Breast epithelium (tissue), 4 donors: ENCODE measurements around the gene CCN6. TPM values are rescaled to one million over a fixed set of nuclear protein-coding genes. Genes with fewer than 3 reads are reported as not detected.

Source experiments
- DNase-seq, 2 donors: peaks; one replicate each; pipeline ENCODE4 v3.0.0-alpha.2; 2019; ENCODE audit warnings: low spot score in 2 of 2
- H3K27ac ChIP-seq, 2 donors: fragments of 200-600 bp; sonication (generic) in 1 of 2; one replicate each; pipeline ENCODE4 v1.5.1; 2016 to 2019; ENCODE audit warnings: mild to moderate bottlenecking in 1 of 2
- H3K27me3 ChIP-seq, 2 donors: fragments of 200-600 bp; sonication (generic) in 1 of 2; one replicate each; pipeline versions ENCODE4 v1.5.1 to v1.6.0; 2017 to 2019; ENCODE audit warnings: control low read depth in 1 of 2, mild to moderate bottlenecking in 1 of 2
- H3K36me3 ChIP-seq: fragments of 200-600 bp; one replicate; pipeline ENCODE4 v1.5.1; 2019
- H3K4me1 ChIP-seq, 2 donors: fragments of 200-600 bp; sonication (generic); one replicate each; pipeline ENCODE4 v1.5.1; 2016 to 2019; ENCODE audit warnings: control low read depth in 1 of 2
- H3K4me3 ChIP-seq, 3 donors: fragments of 200-600 bp; sonication (generic); 1 replicate in 2 of 3; 2 replicates in 1 of 3; pipeline ENCODE4 v1.5.1; 2016 to 2019; ENCODE audit warnings: mild to moderate bottlenecking in 3 of 3, moderate library complexity in 2 of 3
- H3K9me3 ChIP-seq, 2 donors: fragments of 200-600 bp; sonication (generic) in 1 of 2; one replicate each; pipeline ENCODE4 v1.5.1; 2016 to 2019; ENCODE audit warnings: control low read depth in 1 of 2
- CTCF ChIP-seq, 3 donors: fragments of 450-650 bp; IDR thresholded peaks; one replicate each; pipeline ENCODE4 v1.5.1; 2016 to 2017; ENCODE audit warnings: antibody characterized with exemption in 3 of 3, mild to moderate bottlenecking in 3 of 3, moderate library complexity in 3 of 3
- POLR2A ChIP-seq: fragments of 450-650 bp; IDR thresholded peaks from one replicate; pipeline ENCODE4 v1.6.1; 2016; ENCODE audit warnings: antibody characterized with exemption, mild to moderate bottlenecking, moderate library complexity
- POLR2AphosphoS5 ChIP-seq, 3 donors: sonication (generic); formaldehyde crosslinking; IDR thresholded peaks; one replicate each; pipeline ENCODE4 v1.6.1; 2017; ENCODE audit warnings: antibody characterized with exemption in 3 of 3
- intact Hi-C: fragments of 100-400 bp; cut with DNase I; formaldehyde crosslinking; loops from one replicate; pipeline ENCODE4 v1.15.1; 2023; ENCODE audit warnings: low total_unique reads
- total RNA-seq, 3 donors: library from RNA; depleted of rRNA; stranded (reverse); fragments of >200 nt; gene quantifications; one replicate each; pipeline ENCODE4 v1.1.0, GENCODE V29; 2016

Gene CCN6
- total RNA-seq, 3 donors from 2014 or later: not detected

GRCh38 chr6:112033791-112034615 is 19.9 kb upstream of the CCN6 start:
- no peaks in the 10 kb centered on the region for H3K9me3 ChIP-seq
- H3K27me3 ChIP-seq: no peaks in the 10 kb centered on the region
- H3K36me3 ChIP-seq: no peaks in the 10 kb centered on the region
- no peak for TF ChIP-seq POLR2A
- no peak for TF ChIP-seq CTCF (IDR thresholded peaks at IDR 0.05)
- TF ChIP-seq POLR2AphosphoS5 (IDR thresholded peaks at IDR 0.05): no peak
- no peak overlapping the region for H3K4me3 ChIP-seq
- no peak overlapping the region for H3K27ac ChIP-seq
- intact Hi-C loops: no loop called here
- no peak for DNase-seq
- H3K4me1 ChIP-seq: peaks cover 0 to 4% of the 10 kb centered on the region in 2 donors

- no peak for TF ChIP-seq POLR2A
- TF ChIP-seq CTCF (IDR thresholded peaks at IDR 0.05): no peak
- no peak for TF ChIP-seq POLR2AphosphoS5 (IDR thresholded peaks at IDR 0.05)
- peaks cover 0 to 4% of the 10 kb centered on the region in 2 donors for H3K4me1 ChIP-seq
Measured at GRCh38 chr6:112034616-112034995, 19.3 kb upstream of the CCN6 start.

GRCh38 chr6:112036088-112036637 is 17.7 kb upstream of the CCN6 start:
- Histone ChIP-seq H3K27me3 (no peaks in the 10 kb centered on the region), H3K27ac (peak overlapping the region; percentile 8 to 36), H3K4me1 (peaks cover 0 to 4% of the 10 kb centered on the region in 2 donors), H3K9me3 (no peaks in the 10 kb centered on the region), H3K36me3 (no peaks in the 10 kb centered on the region), H3K4me3 (no peak overlapping the region)
- intact Hi-C loops: no loop called here
- no peak for DNase-seq
- TF ChIP-seq POLR2AphosphoS5 (IDR thresholded peaks at IDR 0.05) (no peak), CTCF (IDR thresholded peaks at IDR 0.05) (no peak), POLR2A (no peak)

More at GRCh38 chr6:112034616-112034995, 19.3 kb upstream of the CCN6 start:
- DNase-seq: no peak
- H3K4me3 ChIP-seq: no peak overlapping the region
- no peaks in the 10 kb centered on the region for H3K9me3 ChIP-seq
- H3K36me3 ChIP-seq: no peaks in the 10 kb centered on the region
- intact Hi-C loops: no loop called here
- no peak overlapping the region for H3K27ac ChIP-seq
- no peaks in the 10 kb centered on the region for H3K27me3 ChIP-seq

GRCh38 chr6:112037783-112038216 is 16.1 kb upstream of the CCN6 start:
- no peaks in the 10 kb centered on the region for H3K9me3 ChIP-seq
- no peaks in the 10 kb centered on the region for H3K36me3 ChIP-seq
- H3K27me3 ChIP-seq: no peaks in the 10 kb centered on the region
- intact Hi-C loops: no loop called here
- DNase-seq: peak in 1 of 2 donors; percentile 48
- no peak overlapping the region for H3K4me3 ChIP-seq
- peak overlapping the region; percentile 54 to 86 for H3K27ac ChIP-seq
- TF ChIP-seq POLR2AphosphoS5 (IDR thresholded peaks at IDR 0.05) (peak in 2 of 3 donors; percentile 68 to 90), POLR2A (no peak)
- H3K4me1 ChIP-seq: peaks cover 0 to 4% of the 10 kb centered on the region in 2 donors

- H3K27ac ChIP-seq: peak overlapping the region; percentile 54 to 86
- H3K4me3 ChIP-seq: no peak overlapping the region
- H3K36me3 ChIP-seq: no peaks in the 10 kb centered on the region
- intact Hi-C loops: no loop called here
- no peak for TF ChIP-seq CTCF (IDR thresholded peaks at IDR 0.05)
- TF ChIP-seq POLR2AphosphoS5 (IDR thresholded peaks at IDR 0.05): no peak
- TF ChIP-seq POLR2A: no peak
- H3K9me3 ChIP-seq: no peaks in the 10 kb centered on the region
- no peaks in the 10 kb centered on the region for H3K27me3 ChIP-seq
- peaks cover 0 to 4% of the 10 kb centered on the region in 2 donors for H3K4me1 ChIP-seq
- no peak for DNase-seq
Measured at GRCh38 chr6:112038268-112038667, 15.6 kb upstream of the CCN6 start.
